ENCODE measurements around the gene MAP1B. TPM values are rescaled to one million over a fixed set of nuclear protein-coding genes. Genes with fewer than 3 reads are reported as not detected.

MAP1B gene
- total RNA-seq, 1 donor, result 164 TPM

DNA sequence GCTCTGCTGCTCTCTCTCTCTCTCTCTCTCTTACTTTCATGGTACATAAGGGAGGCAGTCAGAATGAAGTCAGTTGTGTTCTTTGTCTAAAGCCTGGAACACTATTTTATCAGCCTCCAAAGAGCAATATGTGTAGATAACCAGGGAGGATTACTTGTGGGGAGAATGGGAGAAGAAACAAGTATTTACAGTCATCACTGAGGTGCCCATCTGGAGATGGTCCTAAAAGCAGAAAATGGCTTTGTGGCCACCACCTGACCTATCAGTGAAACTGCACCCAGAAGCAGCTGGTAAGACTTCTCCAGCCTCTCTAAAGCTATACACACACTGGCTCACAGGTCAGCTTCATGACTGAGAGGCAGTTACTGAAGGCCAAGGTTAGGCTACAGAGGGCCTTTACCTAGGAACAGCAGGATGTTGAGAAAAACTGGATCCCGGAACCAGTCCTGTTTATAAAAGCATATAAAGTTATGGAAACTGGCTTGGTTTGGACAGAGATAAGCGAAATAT lies 137.6 kb downstream of the MAP1B start:
- H3K27me3 ChIP-seq (ENCODE audit: insufficient read depth, low read length), result no peaks in the 10 kb centered on the region
- no peaks in the 10 kb centered on the region for H3K36me3 ChIP-seq (ENCODE audit: insufficient read depth, low read length)
- peaks cover 56% of the 10 kb centered on the region for H3K4me1 ChIP-seq (ENCODE audit: insufficient read depth, low read length)
- DNase-seq (ENCODE audit: insufficient read length, low spot score, missing footprints), result no peak
- no peak overlapping the region for H3K4me3 ChIP-seq (ENCODE audit: insufficient read depth, low read length)
- H2AFZ ChIP-seq (ENCODE audit: low read length), result no peak overlapping the region
- peak overlapping the region; percentile 27 for H3K4me2 ChIP-seq (ENCODE audit: insufficient read depth, low read length)
- TF ChIP-seq, protein P1, sequence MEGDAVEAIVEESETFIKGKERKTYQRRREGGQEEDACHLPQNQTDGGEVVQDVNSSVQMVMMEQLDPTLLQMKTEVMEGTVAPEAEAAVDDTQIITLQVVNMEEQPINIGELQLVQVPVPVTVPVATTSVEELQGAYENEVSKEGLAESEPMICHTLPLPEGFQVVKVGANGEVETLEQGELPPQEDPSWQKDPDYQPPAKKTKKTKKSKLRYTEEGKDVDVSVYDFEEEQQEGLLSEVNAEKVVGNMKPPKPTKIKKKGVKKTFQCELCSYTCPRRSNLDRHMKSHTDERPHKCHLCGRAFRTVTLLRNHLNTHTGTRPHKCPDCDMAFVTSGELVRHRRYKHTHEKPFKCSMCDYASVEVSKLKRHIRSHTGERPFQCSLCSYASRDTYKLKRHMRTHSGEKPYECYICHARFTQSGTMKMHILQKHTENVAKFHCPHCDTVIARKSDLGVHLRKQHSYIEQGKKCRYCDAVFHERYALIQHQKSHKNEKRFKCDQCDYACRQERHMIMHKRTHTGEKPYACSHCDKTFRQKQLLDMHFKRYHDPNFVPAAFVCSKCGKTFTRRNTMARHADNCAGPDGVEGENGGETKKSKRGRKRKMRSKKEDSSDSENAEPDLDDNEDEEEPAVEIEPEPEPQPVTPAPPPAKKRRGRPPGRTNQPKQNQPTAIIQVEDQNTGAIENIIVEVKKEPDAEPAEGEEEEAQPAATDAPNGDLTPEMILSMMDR (IDR thresholded peaks at IDR 0.05; ENCODE audit: extremely low read depth, low read depth, low read length), result peak; percentile 61
- no peaks in the 10 kb centered on the region for H3K9me3 ChIP-seq (ENCODE audit: low read depth, low read length)
- H3K27ac ChIP-seq (ENCODE audit: low read depth, low read length), result peak overlapping the region; percentile 82
- no peaks in the 10 kb centered on the region for H4K20me1 ChIP-seq (ENCODE audit: insufficient read depth, low read length)
- H3K79me2 ChIP-seq (ENCODE audit: insufficient read depth, low read length), result peaks cover 24% of the 10 kb centered on the region

DNA sequence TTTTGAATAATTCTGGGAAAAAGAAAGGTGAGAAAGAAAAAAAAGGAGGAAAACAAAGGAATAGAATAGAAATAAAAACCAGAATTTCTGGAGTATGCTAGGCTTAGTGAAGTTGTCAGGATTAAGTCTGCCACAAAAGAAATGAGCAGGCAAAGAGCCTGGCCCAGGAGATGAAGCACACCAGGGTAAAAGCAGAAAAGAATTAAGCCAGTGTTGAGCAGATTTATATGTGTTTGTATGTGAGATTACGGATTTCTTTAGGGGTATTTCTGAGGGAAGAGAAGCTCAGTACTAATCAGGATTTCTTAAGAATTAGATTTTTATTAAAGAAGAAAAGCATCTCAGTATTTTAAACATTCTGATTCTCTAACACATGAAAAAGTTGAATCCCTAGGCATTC lies 138.3 kb downstream of the MAP1B start:
- Histone ChIP-seq H3K4me2 (ENCODE audit: insufficient read depth, low read length) (no peak overlapping the region), H2AFZ (ENCODE audit: low read length) (no peak overlapping the region), H3K27me3 (ENCODE audit: insufficient read depth, low read length) (no peaks in the 10 kb centered on the region), H4K20me1 (ENCODE audit: insufficient read depth, low read length) (no peaks in the 10 kb centered on the region), H3K4me1 (ENCODE audit: insufficient read depth, low read length) (peaks cover 60% of the 10 kb centered on the region), H3K79me2 (ENCODE audit: insufficient read depth, low read length) (peaks cover 27% of the 10 kb centered on the region), H3K9me3 (ENCODE audit: low read depth, low read length) (no peaks in the 10 kb centered on the region), H3K36me3 (ENCODE audit: insufficient read depth, low read length) (no peaks in the 10 kb centered on the region), H3K4me3 (ENCODE audit: insufficient read depth, low read length) (no peak overlapping the region), H3K27ac (ENCODE audit: low read depth, low read length) (peak overlapping the region; percentile 82)
- no peak for DNase-seq (ENCODE audit: insufficient read length, low spot score, missing footprints)
- TF ChIP-seq, protein P1 (IDR thresholded peaks at IDR 0.05; ENCODE audit: extremely low read depth, low read depth, low read length), result no peak

DNA sequence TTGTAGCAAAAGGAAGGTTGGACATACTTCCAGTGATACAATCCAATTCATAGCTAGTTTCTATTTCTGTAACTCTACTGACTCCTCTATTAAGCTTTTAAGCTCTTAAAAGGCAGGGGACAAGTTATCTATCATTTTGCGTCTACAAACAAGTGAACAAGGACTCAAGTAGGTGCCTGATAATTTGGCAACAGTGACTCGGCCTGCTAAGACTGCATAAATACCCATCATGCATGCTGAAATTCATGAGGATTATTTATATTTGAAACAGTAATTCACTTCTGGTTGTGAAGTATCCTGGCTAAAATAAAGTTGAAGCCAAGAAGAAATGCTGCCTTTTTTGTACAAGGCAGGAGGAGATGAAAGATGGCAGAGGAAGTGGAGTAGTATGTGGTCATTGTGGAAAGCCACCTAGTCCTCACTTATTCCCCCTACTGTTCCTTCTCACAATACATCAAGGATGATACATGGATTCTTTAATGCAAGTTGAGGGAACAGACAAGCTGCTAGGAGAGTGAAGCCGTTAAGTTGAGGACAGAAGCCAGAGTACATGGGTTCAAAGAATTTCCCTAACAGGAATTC lies 138.8 kb downstream of the MAP1B start:
- Histone ChIP-seq H4K20me1 (ENCODE audit: insufficient read depth, low read length) (no peaks in the 10 kb centered on the region), H3K9me3 (ENCODE audit: low read depth, low read length) (no peaks in the 10 kb centered on the region), H3K36me3 (ENCODE audit: insufficient read depth, low read length) (no peaks in the 10 kb centered on the region), H3K4me2 (ENCODE audit: insufficient read depth, low read length) (peak overlapping the region; percentile 58), H3K4me3 (ENCODE audit: insufficient read depth, low read length) (no peak overlapping the region), H3K79me2 (ENCODE audit: insufficient read depth, low read length) (peaks cover 26% of the 10 kb centered on the region), H3K4me1 (ENCODE audit: insufficient read depth, low read length) (peaks cover 62% of the 10 kb centered on the region), H3K27ac (ENCODE audit: low read depth, low read length) (peak overlapping the region; percentile 82), H3K27me3 (ENCODE audit: insufficient read depth, low read length) (no peaks in the 10 kb centered on the region), H2AFZ (ENCODE audit: low read length) (peak overlapping the region; percentile 27)
- no peak for DNase-seq (ENCODE audit: insufficient read length, low spot score, missing footprints)
- TF ChIP-seq, protein P1 (IDR thresholded peaks at IDR 0.05; ENCODE audit: extremely low read depth, low read depth, low read length), result peak; percentile 43

DNA sequence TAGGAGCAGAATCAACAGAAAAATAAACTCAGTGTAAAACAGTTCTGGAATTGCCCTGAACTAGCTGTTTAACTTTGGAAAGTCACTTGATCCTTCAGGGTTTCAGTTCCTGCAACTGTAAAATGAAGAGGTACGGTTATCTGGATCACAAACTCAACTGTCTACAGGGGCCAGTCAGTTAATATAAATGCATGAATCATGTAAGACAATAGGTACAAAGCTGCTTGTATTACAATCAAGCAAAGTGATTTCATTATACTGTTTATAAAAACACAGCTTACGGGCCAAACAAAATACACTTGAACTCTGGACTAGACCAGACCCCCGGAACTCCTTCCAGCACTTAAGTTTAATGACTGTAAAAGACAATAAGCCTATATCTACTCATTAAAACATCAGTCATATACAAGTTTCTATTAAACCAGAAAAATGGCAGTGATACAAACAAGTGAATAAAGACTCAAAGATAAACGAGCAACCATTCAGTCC lies 139.7 kb downstream of the MAP1B start:
- no peaks in the 10 kb centered on the region for H3K27me3 ChIP-seq (ENCODE audit: insufficient read depth, low read length)
- peak overlapping the region; percentile 3 for H3K4me3 ChIP-seq (ENCODE audit: insufficient read depth, low read length)
- H3K9me3 ChIP-seq (ENCODE audit: low read depth, low read length), result no peaks in the 10 kb centered on the region
- DNase-seq (ENCODE audit: insufficient read length, low spot score, missing footprints), result no peak
- H2AFZ ChIP-seq (ENCODE audit: low read length), result no peak overlapping the region
- H4K20me1 ChIP-seq (ENCODE audit: insufficient read depth, low read length), result no peaks in the 10 kb centered on the region
- peaks cover 31% of the 10 kb centered on the region for H3K79me2 ChIP-seq (ENCODE audit: insufficient read depth, low read length)
- H3K36me3 ChIP-seq (ENCODE audit: insufficient read depth, low read length), result no peaks in the 10 kb centered on the region
- peaks cover 71% of the 10 kb centered on the region for H3K4me1 ChIP-seq (ENCODE audit: insufficient read depth, low read length)
- peak overlapping the region; percentile 58 for H3K4me2 ChIP-seq (ENCODE audit: insufficient read depth, low read length)
- H3K27ac ChIP-seq (ENCODE audit: low read depth, low read length), result peak overlapping the region; percentile 82
- TF ChIP-seq, protein P1 (IDR thresholded peaks at IDR 0.05; ENCODE audit: extremely low read depth, low read depth, low read length), result no peak
